HCT116 (cell line): Measurements from ENCODE around the gene OSBP2. TPM values are rescaled to one million over a fixed set of nuclear protein-coding genes. Genes with fewer than 3 reads are reported as not detected.

ENCODE experiments used
- ATAC-seq: fragments of 200-7000 bp; cut with Tn5 transposase; 2 replicates; pipeline ENCODE4 v1.9.1; 2020; ENCODE audit warnings: mild to moderate bottlenecking, moderate library complexity
- BruUV-seq: library from RNA; stranded (reverse); fragments of 400-500 nt; replicated peaks from 2 replicates; lab custom pipeline; 2021; lab: Mats Ljungman, UMichigan
- CTCF ChIA-PET: fragments of 300-600 bp; sonication (Branson Sonifier 250); formaldehyde crosslinking; loops from one replicate; lab custom pipeline; 2021; ENCODE audit warnings: antibody characterized with exemption; lab: Charles Lee
- POLR2A ChIA-PET: fragments of 300-600, 350-600 bp; sonication (Branson Sonifier 250); formaldehyde crosslinking; loops from one replicate; lab custom pipeline; 2021; ENCODE audit warnings: antibody characterized with exemption; lab: Charles Lee
- RAD21 ChIA-PET, 2 experiments: fragments of 300-600 bp; sonication (Branson Sonifier 250); formaldehyde crosslinking; loops; one replicate each; lab custom pipeline; 2023; ENCODE audit warnings: low total read pairs in 2 of 2; ENCODE audit not compliant: uncharacterized antibody in 2 of 2, unreplicated experiment in 2 of 2, low non-redundant PET in 1 of 2; lab: Charles Lee
- DNase-seq: peaks from one replicate; pipeline ENCODE4 v3.0.0-alpha.2; 2010; ENCODE audit warnings: low read depth, low spot score
- H2AFZ ChIP-seq: fragments of 200-600 bp; shearing (Covaris generic), sonication (generic); 2 replicates; pipeline ENCODE4 v1.6.1; 2017; ENCODE audit warnings: low read depth, mixed run types, mixed read lengths, antibody characterized with exemption, low read length; ENCODE audit not compliant: poor library complexity, severe bottlenecking
- H3K27ac ChIP-seq: 2 replicates; pipeline ENCODE4 v1.5.1; 2012; ENCODE audit warnings: low read depth, low read length
- H3K27me3 ChIP-seq: fragments of 200-600 bp; sonication (generic); 2 replicates; pipeline ENCODE4 v1.6.1; 2016; ENCODE audit warnings: mixed run types, low read length, mixed read lengths; ENCODE audit not compliant: insufficient read depth
- H3K36me3 ChIP-seq, 2 experiments: fragments of 200-500 bp in 1 of 2; fragments of 200-600 bp in 1 of 2; sonication (Bioruptor generic) in 1 of 2; sonication (generic) in 1 of 2; 2 replicates each; pipeline versions ENCODE4 v1.5.1 to v1.6.1; 2014 to 2016; ENCODE audit warnings: low read length in 2 of 2, inconsistent platforms in 1 of 2, mixed read lengths in 1 of 2, mixed run types in 1 of 2; ENCODE audit not compliant: insufficient read depth in 2 of 2, control insufficient read depth in 1 of 2
- H3K4me1 ChIP-seq, 2 experiments: fragments of 200-600 bp in 1 of 2; sonication (generic) in 1 of 2; 2 replicates each; pipeline versions ENCODE4 v1.5.1 to v1.6.1; 2012 to 2017; ENCODE audit warnings: low read length in 2 of 2, inconsistent platforms in 1 of 2, mild to moderate bottlenecking in 1 of 2, mixed read lengths in 1 of 2, mixed run types in 1 of 2, moderate library complexity in 1 of 2; ENCODE audit not compliant: insufficient read depth in 2 of 2, control insufficient read depth in 1 of 2
- H3K4me2 ChIP-seq: fragments of 200-600 bp; sonication (generic); 2 replicates; pipeline ENCODE4 v1.6.1; 2017; ENCODE audit warnings: mixed run types, low read length, mixed read lengths
- H3K4me3 ChIP-seq, 2 experiments: fragments of 200-600 bp in 1 of 2; sonication (generic) in 1 of 2; replicated peaks in 1 of 2; 2 replicates each; pipeline ENCODE4 v1.5.1; 2011 to 2016; ENCODE audit warnings: low read length in 2 of 2, control low read depth in 1 of 2, low read depth in 1 of 2, mild to moderate bottlenecking in 1 of 2, mixed read lengths in 1 of 2, mixed run types in 1 of 2
- H3K79me2 ChIP-seq: fragments of 200-600 bp; sonication (generic); 2 replicates; pipeline ENCODE4 v1.6.1; 2017; ENCODE audit warnings: mild to moderate bottlenecking, mixed run types, low read length, moderate library complexity, mixed read lengths; ENCODE audit not compliant: insufficient read depth
- H3K9ac ChIP-seq: fragments of 200-600 bp; sonication (generic); 2 replicates; pipeline ENCODE4 v1.6.1; 2016; ENCODE audit warnings: low read length, mixed read lengths
- H3K9me2 ChIP-seq: fragments of 200-600 bp; sonication (generic), shearing (Covaris generic); 2 replicates; pipeline ENCODE4 v1.6.1; 2017; ENCODE audit warnings: mixed run types, mild to moderate bottlenecking, moderate library complexity; ENCODE audit not compliant: insufficient read depth
- H3K9me3 ChIP-seq, 2 experiments: fragments of 200-500 bp in 1 of 2; fragments of 200-600 bp in 1 of 2; sonication (Bioruptor generic) in 1 of 2; sonication (generic) in 1 of 2; 2 replicates each; pipeline ENCODE4 v1.6.1; 2014 to 2017; ENCODE audit warnings: low read length in 2 of 2, mixed read lengths in 2 of 2, inconsistent platforms in 1 of 2, low read depth in 1 of 2, mild to moderate bottlenecking in 1 of 2, mixed run types in 1 of 2, moderate library complexity in 1 of 2; ENCODE audit not compliant: control insufficient read depth in 1 of 2, insufficient read depth in 1 of 2
- H4K20me1 ChIP-seq: fragments of 200-600 bp; sonication (generic), shearing (Covaris generic); 2 replicates; pipeline ENCODE4 v1.6.1; 2017; ENCODE audit warnings: mixed run types, mild to moderate bottlenecking, moderate library complexity; ENCODE audit not compliant: insufficient read depth
- CBX3 ChIP-seq: IDR thresholded peaks from 2 replicates; pipeline ENCODE4 v1.6.1; 2012; ENCODE audit warnings: low read depth
- EGR1 ChIP-seq: IDR thresholded peaks from 2 replicates; pipeline ENCODE4 v1.6.1; 2012; ENCODE audit warnings: low read depth
- EZH2 ChIP-seq: fragments of 200-600 bp; sonication (generic); IDR thresholded peaks from 2 replicates; pipeline ENCODE4 v1.6.1; 2017; ENCODE audit warnings: antibody characterized with exemption, mixed run types
- EZH2phosphoT487 ChIP-seq: fragments of 200-600 bp; IDR thresholded peaks from 2 replicates; pipeline ENCODE4 v1.6.1; 2018; ENCODE audit warnings: antibody characterized with exemption, borderline replicate concordance
- JUND ChIP-seq: IDR thresholded peaks from 2 replicates; pipeline ENCODE4 v1.6.1; 2012
- POLR2A ChIP-seq: IDR thresholded peaks from 2 replicates; pipeline ENCODE4 v1.7.0; 2011; ENCODE audit warnings: borderline replicate concordance; ENCODE audit not compliant: insufficient read depth, insufficient read length; ENCODE audit errors: extremely low read depth
- SP1 ChIP-seq: IDR thresholded peaks from 2 replicates; pipeline ENCODE4 v1.6.1; 2012; ENCODE audit warnings: low read depth
- SRF ChIP-seq: IDR thresholded peaks from 2 replicates; pipeline ENCODE4 v1.6.1; 2012; ENCODE audit warnings: low read depth
- TCF7L2 ChIP-seq: IDR thresholded peaks from 2 replicates; pipeline ENCODE4 v1.7.0; 2011; ENCODE audit warnings: borderline replicate concordance, inconsistent platforms; ENCODE audit not compliant: insufficient read depth, insufficient read length; ENCODE audit errors: extremely low read depth
- YY1 ChIP-seq: IDR thresholded peaks from 2 replicates; pipeline ENCODE4 v1.6.1; 2011; ENCODE audit warnings: low read length, low read depth, moderate library complexity, mild to moderate bottlenecking; ENCODE audit not compliant: insufficient replicate concordance; ENCODE audit errors: extremely low read depth
- ZNF274 ChIP-seq: fragments of 200-500 bp; sonication (Bioruptor generic); IDR thresholded peaks from 2 replicates; pipeline ENCODE4 v1.6.1; 2014; ENCODE audit warnings: mild to moderate bottlenecking, low read depth, low read length, inconsistent platforms
- intact Hi-C: fragments of 100-400 bp; cut with micrococcal nuclease; formaldehyde crosslinking; loops from 2 replicates; pipeline ENCODE4 v1.10.0; 2022
- total RNA-seq: library from RNA; stranded (reverse); gene quantifications from one replicate; pipeline ENCODE4 v1.2.1, GENCODE V29; 2021; ENCODE audit not compliant: unreplicated experiment
- TF ChIP-seq, protein P1 (sequence below): IDR thresholded peaks from 2 replicates; pipeline ENCODE4 v1.6.1; 2011; ENCODE audit warnings: mild to moderate bottlenecking, low read length, moderate library complexity; ENCODE audit not compliant: insufficient replicate concordance; ENCODE audit errors: extremely low read depth
- TF ChIP-seq, protein P2 (sequence below): IDR thresholded peaks from 2 replicates; pipeline ENCODE4 v1.6.1; 2012
- TF ChIP-seq, protein P3 (sequence below): IDR thresholded peaks from 2 replicates; pipeline ENCODE4 v1.6.1; 2012; ENCODE audit warnings: low read depth

Gene OSBP2
- total RNA-seq, 1 experiment from 2014 or later, result 12.9 TPM

DNA sequence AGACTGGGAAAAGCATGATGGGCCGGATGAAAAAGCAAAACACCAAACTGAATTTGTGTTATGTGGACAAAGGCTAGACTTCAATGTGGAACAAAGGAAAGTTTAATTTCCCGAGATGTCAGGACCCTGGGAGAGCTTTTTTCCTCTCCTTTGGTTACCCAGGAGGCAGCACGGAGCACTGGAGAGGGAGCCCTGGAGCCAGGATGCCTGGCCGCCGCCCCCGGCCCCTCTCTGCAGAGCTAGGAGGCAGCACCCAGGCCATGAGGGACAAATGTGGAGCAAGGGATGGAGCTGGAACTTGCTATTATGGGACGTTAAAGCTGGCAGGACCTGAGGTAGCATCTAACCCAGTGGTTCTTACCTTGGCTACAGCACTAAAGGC, 165.0 kb downstream of the OSBP2 start:
- no peak overlapping the region for H3K4me2 ChIP-seq
- H4K20me1 ChIP-seq, result no peaks in the 10 kb centered on the region
- H3K79me2 ChIP-seq, result no peaks in the 10 kb centered on the region
- CTCF ChIA-PET, result no interaction called here
- H3K9ac ChIP-seq, result no peak overlapping the region
- TF ChIP-seq CBX3 (no peak), YY1 (no peak), TCF7L2 (no peak), SRF (no peak), SP1 (no peak), ZNF274 (no peak), EZH2phosphoT487 (no peak), EZH2 (no peak), EGR1 (no peak), POLR2A (no peak), JUND (no peak)
- TF ChIP-seq, protein P1, sequence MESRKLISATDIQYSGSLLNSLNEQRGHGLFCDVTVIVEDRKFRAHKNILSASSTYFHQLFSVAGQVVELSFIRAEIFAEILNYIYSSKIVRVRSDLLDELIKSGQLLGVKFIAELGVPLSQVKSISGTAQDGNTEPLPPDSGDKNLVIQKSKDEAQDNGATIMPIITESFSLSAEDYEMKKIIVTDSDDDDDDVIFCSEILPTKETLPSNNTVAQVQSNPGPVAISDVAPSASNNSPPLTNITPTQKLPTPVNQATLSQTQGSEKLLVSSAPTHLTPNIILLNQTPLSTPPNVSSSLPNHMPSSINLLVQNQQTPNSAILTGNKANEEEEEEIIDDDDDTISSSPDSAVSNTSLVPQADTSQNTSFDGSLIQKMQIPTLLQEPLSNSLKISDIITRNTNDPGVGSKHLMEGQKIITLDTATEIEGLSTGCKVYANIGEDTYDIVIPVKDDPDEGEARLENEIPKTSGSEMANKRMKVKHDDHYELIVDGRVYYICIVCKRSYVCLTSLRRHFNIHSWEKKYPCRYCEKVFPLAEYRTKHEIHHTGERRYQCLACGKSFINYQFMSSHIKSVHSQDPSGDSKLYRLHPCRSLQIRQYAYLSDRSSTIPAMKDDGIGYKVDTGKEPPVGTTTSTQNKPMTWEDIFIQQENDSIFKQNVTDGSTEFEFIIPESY, result no peak
- TF ChIP-seq, protein P2, sequence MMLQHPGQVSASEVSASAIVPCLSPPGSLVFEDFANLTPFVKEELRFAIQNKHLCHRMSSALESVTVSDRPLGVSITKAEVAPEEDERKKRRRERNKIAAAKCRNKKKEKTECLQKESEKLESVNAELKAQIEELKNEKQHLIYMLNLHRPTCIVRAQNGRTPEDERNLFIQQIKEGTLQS, result no peak
- TF ChIP-seq, protein P3, sequence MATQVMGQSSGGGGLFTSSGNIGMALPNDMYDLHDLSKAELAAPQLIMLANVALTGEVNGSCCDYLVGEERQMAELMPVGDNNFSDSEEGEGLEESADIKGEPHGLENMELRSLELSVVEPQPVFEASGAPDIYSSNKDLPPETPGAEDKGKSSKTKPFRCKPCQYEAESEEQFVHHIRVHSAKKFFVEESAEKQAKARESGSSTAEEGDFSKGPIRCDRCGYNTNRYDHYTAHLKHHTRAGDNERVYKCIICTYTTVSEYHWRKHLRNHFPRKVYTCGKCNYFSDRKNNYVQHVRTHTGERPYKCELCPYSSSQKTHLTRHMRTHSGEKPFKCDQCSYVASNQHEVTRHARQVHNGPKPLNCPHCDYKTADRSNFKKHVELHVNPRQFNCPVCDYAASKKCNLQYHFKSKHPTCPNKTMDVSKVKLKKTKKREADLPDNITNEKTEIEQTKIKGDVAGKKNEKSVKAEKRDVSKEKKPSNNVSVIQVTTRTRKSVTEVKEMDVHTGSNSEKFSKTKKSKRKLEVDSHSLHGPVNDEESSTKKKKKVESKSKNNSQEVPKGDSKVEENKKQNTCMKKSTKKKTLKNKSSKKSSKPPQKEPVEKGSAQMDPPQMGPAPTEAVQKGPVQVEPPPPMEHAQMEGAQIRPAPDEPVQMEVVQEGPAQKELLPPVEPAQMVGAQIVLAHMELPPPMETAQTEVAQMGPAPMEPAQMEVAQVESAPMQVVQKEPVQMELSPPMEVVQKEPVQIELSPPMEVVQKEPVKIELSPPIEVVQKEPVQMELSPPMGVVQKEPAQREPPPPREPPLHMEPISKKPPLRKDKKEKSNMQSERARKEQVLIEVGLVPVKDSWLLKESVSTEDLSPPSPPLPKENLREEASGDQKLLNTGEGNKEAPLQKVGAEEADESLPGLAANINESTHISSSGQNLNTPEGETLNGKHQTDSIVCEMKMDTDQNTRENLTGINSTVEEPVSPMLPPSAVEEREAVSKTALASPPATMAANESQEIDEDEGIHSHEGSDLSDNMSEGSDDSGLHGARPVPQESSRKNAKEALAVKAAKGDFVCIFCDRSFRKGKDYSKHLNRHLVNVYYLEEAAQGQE, result no peak
- ATAC-seq (no peak), DNase-seq (no peak)
- H3K4me3 ChIP-seq, result no peak overlapping the region
- no peak overlapping the region for H2AFZ ChIP-seq
- H3K4me1 ChIP-seq, result no peaks in the 10 kb centered on the region
- no peaks in the 10 kb centered on the region for H3K9me2 ChIP-seq
- no peak overlapping the region for H3K27ac ChIP-seq
- intact Hi-C loops, result no loop called here
- no peaks in the 10 kb centered on the region for H3K27me3 ChIP-seq
- no peaks in the 10 kb centered on the region for H3K9me3 ChIP-seq
- POLR2A ChIA-PET, result no interaction called here
- RAD21 ChIA-PET, result no interaction called here
- no TSS peak for BruUV-seq
- H3K36me3 ChIP-seq, result no peaks in the 10 kb centered on the region
